ENCODE results near the gene OR2M7.
"Not testable (repeated sequence)": the region's sequence is repeated elsewhere in the genome, so short reads cannot be mapped to it uniquely, and the experiment has no call there.

DNA sequence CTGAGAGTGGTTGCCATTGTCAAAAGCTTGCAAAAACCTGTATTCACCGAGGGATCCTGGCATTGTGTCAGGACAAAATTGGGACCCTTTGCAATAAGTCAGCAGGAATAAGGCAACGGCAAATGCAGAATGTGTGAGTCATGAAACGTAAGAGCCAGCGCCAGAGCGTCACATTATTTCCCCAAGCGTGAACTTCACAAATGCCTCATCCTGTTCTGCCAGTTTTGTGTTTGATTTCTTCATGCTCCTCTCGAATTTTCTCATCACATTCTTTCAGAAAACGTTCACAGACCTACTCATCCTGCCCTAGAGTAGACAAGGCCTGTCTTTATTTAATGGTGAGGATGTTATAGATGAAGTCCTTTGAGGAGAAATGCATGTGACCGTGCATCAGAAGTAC is 18.7 kb downstream of the OR2M7 start:
- not testable (repeated sequence) for TF ChIP-seq POLR2A, TAF1, POLR2AphosphoS5, SPI1 (IDR thresholded peaks at IDR 0.05; ENCODE audit: low read depth, low read length)

Data from GM12891 (cell line).